GM12865 (cell line): ENCODE data around the gene SEC14L1.

Experiments
- DNase-seq: peaks from one replicate; pipeline ENCODE4 v3.0.0; 2010; ENCODE audit warnings: low read depth
- H3K4me3 ChIP-seq: 2 replicates; pipeline ENCODE4 v1.5.1; 2011; ENCODE audit warnings: mild to moderate bottlenecking, low read depth, low read length, control low read depth
- CTCF ChIP-seq: IDR thresholded peaks from 2 replicates; pipeline ENCODE4 v1.5.1; 2011; ENCODE audit warnings: low read length, control low read depth, low read depth, inconsistent platforms; ENCODE audit not compliant: insufficient read depth; ENCODE audit errors: missing control alignments

SEC14L1 gene

DNA sequence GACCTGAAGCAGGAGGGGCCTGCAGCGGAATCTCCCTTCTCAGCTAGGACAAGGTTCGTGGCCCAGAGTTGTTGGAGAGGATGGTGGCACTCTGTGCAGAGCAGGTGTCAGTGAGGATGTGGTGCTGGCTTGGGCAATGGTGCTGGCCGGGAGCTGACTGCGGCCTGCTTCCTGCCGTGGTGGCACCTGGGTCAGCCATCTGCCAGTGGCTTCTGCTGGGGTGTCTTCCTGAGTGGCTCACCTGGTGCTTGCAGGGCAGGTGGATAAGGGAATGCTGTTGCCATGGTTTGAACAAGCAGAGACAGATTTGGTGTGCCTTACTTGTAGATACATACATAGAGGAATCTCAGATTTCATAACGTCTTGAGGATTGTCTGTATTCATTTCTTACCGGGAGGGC is 69.6 kb downstream of the SEC14L1 start:
- H3K4me3 ChIP-seq = no peak overlapping the region
- DNase-seq = no peak
- no peak for TF ChIP-seq CTCF

DNA sequence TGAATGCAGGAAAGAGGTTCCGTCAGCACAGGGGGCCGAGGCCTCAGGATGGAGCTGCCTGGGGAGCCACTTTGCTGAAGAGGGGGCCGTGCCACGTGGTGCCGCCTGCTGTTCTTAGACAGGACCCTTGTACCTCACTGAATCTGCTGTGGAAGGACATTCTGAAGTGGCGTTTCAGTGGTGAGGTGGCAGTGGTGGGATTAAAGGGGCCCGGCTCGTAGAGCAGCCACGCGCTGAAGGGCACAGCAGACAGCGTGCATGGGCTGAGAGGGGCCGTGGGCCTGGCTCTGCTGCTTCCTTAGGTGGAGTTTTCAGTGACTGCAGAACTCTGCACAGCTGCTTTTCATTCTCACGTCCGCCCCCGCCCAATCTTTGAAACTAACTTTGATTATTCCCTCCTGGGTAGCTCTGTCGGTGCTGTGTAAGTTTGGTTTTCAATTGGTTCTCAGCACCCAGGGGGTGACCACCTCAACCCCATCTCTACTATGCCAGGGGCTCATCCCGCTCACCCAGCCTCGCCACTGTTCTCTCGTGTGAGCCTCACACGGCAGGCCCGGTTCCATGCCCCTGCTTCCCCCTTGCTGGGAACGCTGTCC is 70.3 kb downstream of the SEC14L1 start:
- TF ChIP-seq CTCF = no peak
- H3K4me3 ChIP-seq = no peak overlapping the region
- DNase-seq = no peak

DNA sequence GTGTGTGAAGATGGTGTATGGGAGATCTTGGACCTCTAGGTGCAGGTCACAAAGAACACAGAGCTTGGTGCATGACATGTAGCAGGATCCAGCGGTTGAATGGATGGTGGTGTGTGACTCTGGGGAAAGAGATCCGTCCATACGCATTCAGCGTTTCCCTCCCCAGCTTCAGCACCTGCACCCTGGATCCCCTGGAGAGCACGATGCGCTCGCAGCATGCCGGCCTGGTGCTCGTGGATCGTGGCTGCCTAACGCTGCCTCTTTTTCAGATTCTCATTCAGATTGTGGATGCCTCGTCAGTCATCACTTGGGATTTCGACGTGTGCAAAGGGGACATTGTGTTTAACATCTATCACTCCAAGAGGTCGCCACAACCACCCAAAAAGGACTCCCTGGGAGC is 70.9 kb downstream of the SEC14L1 start:
- TF ChIP-seq CTCF = no peak
- DNase-seq = no peak
- H3K4me3 ChIP-seq = peak overlapping the region; percentile 32; the same call in 1 of the 2 replicates

GRCh38 chr17:77212081-77212832 is 71.5 kb downstream of the SEC14L1 start:
- peak overlapping the region; percentile 32 for H3K4me3 ChIP-seq
- DNase-seq = peak; percentile 88
- no peak for TF ChIP-seq CTCF

- peak overlapping the region; percentile 13 for H3K4me3 ChIP-seq
- no peak for DNase-seq
- no peak for TF ChIP-seq CTCF
These were observed 72.3 kb downstream of the SEC14L1 start for GRCh38 chr17:77212833-77213777.

- DNase-seq = no peak
- no peak overlapping the region for H3K4me3 ChIP-seq
- no peak for TF ChIP-seq CTCF
These were observed 73.0 kb downstream of the SEC14L1 start for GRCh38 chr17:77213778-77214132.
